Mammary epithelial cell (primary cell): ENCODE measurements around the gene TWIST2.

Source experiments
- EZH2 ChIP-seq: IDR thresholded peaks from 2 replicates; pipeline ENCODE4 v1.6.1; 2012; ENCODE audit warnings: low read length, inconsistent platforms, borderline replicate concordance
- TF ChIP-seq, protein P1 (sequence below), 2 donors: IDR thresholded peaks in 1 of 2; conservative IDR thresholded peaks in 1 of 2; 2 replicates each; pipeline ENCODE4 v1.5.1; 2011 to 2012; ENCODE audit warnings: inconsistent platforms in 2 of 2, low read length in 2 of 2, mild to moderate bottlenecking in 2 of 2, control low read depth in 1 of 2, low read depth in 1 of 2; ENCODE audit not compliant: insufficient read depth in 1 of 2; ENCODE audit errors: extremely low read depth in 1 of 2

GRCh38 chr2:238905644-238906043, 57.8 kb downstream of the TWIST2 start:
- TF ChIP-seq, protein P1, sequence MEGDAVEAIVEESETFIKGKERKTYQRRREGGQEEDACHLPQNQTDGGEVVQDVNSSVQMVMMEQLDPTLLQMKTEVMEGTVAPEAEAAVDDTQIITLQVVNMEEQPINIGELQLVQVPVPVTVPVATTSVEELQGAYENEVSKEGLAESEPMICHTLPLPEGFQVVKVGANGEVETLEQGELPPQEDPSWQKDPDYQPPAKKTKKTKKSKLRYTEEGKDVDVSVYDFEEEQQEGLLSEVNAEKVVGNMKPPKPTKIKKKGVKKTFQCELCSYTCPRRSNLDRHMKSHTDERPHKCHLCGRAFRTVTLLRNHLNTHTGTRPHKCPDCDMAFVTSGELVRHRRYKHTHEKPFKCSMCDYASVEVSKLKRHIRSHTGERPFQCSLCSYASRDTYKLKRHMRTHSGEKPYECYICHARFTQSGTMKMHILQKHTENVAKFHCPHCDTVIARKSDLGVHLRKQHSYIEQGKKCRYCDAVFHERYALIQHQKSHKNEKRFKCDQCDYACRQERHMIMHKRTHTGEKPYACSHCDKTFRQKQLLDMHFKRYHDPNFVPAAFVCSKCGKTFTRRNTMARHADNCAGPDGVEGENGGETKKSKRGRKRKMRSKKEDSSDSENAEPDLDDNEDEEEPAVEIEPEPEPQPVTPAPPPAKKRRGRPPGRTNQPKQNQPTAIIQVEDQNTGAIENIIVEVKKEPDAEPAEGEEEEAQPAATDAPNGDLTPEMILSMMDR (conservative IDR thresholded peaks at IDR 0.05 in 1 of 2, IDR thresholded peaks at IDR 0.05 in 1 of 2; ENCODE audit: extremely low read depth in 1 of 2, insufficient read depth in 1 of 2, low read depth in 1 of 2, low read length in 2 of 2) = no peak
- TF ChIP-seq EZH2 = no peak
